SHP77 (cell line): Measurements from ENCODE around the gene EXTL1.

Experiments
- DNase-seq, 2 experiments: peaks; one replicate each; lab custom pipeline; 2025; lab: John Stamatoyannopoulos, UW

Gene EXTL1

DNA sequence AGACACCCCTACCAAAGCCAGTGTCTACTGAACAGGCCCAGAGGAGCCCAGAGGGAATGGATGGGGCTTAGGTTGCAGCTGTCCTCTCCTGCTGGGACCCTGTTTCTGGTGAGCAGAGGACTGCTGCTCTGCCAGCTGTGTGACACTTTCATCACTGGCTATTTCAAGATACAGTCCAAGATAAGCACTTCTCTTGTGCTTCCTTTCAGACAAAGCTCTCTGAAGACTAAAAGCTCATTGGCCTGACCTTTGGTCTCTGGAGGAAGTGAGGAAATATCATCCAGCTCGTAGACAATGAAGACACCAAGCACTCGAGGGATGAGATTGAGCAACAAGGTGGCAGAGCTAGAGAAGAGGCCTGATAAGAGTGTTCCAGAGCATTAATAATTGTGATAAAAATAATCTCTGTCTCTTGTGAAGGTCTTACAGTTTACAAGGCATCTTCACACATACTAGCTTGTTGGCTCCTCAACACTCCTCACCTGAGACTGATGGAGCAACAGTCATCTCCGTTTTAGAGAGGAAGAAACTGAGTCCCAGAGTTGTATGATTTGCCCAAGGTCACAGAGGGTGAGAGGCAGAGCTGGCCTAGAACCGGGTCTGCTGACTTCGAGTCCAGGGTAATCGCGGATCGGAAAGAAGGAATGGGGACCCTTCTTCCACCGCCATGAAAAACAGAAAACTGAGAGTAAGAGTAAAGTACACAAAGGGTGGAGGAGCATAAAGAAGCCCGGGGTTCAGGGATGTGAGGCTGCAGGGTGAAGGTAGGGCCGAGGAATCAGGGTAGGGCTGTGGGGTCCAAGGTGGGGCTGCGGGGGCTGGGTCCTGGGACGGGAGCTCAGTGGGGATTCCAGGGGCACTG lies 24.4 kb upstream of the EXTL1 start:
- DNase-seq = no peak

DNA sequence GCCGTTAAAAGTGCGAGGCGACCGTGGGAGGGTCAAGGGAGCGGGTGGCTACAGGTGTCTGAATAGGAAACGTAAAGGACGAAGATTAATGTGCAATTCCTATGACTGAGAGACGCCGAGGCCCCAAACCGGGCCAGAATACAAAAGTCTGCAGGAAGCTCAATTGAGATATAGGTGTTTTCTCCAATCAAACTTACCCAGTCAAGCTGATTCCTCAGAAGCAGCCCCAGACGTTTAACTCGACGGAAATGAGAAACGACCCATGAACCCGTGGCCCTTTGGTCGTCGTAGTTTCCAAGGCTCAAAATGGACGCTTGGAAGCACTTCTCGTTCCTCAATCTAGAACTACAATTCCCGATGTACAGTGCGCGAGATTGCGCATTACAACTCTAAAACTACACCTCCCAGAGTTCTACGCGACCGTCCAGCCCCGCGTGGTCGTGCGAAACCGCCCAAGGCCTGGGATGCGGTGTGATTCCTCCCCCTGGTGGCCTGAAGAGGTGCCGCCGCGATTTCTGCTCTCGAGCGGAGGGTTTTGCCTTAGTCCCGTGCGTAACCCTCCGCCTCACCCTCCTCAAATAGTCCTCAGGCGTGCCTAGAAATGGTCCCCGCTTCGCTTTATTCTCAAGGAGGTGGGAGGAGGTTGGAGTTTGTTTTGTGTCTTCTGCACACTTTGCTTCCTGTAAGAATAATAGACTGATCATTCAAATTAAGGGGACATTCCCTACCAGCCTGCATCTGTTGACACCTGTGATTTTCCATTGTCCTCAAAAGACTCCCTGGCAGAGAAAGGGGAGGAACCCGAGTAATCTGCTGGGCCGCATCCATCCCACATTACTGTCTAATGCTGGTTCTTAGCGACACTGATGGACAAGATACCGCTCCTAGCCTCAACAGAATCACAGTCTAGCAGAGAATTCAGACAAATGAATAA lies 23.5 kb upstream of the EXTL1 start, which contains the start of gene PAFAH2:
PAFAH2 (minus strand) TSS at position 236 of the 934 bp plus-strand sequence. CDS start 7,247 bp downstream, outside the sequence.
- peak; percentile 99 for DNase-seq

DNA sequence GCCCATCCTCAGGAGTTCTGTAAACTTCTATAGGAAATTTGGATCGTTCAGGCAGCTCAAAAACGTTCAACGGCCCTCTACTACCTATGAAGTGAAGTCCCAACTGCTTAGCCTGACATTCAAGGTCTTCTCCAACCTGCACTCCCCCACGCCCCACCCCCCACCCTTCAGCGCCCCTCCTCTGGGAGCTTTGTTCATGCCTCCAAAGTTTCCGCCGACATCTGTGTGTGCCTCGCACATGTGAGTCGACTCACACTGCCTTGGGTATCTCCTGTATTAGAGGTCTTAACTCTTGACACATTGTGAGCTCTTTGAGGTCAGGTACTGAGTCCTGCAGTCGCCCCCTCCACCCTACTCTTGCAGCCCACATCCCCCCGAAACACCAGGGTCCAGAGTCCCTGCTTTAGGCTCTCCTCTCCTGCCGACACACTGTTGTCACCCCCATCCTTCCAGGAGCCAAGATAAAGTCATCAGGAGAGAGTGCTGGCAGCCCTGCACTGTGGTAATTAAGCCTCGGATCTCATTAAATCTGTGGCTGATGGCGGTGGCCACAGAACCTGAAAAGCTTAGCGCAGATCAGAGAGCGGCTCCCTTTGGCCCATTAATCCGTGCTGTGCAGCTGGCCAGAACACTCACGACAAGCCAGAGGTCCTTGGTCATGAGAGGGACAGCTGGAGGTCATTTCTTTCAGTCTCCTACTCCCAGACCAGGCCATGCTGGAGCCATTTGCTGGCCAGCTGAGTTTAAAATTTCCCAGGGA lies 22.4 kb upstream of the EXTL1 start:
- DNase-seq = no peak

DNA sequence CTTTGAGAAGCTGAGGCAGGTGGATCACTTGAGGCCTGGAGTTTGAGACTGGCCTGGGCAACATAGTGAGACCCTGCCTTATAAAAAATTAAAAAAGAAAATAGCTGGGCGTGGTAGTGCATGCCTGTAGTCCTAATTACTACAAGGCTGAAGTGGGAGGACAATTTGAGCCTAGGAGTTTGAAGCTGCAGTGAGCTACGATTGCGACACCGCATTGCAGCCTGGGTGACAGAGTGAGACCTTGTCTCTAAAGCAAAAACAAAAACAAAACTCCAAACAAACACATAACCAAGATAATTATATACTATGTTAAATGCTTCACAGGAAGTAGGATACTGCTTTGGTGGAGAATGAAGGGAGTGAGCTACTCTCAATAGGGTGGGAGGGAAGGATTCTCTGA lies 18.3 kb upstream of the EXTL1 start:
- no peak for DNase-seq

DNA sequence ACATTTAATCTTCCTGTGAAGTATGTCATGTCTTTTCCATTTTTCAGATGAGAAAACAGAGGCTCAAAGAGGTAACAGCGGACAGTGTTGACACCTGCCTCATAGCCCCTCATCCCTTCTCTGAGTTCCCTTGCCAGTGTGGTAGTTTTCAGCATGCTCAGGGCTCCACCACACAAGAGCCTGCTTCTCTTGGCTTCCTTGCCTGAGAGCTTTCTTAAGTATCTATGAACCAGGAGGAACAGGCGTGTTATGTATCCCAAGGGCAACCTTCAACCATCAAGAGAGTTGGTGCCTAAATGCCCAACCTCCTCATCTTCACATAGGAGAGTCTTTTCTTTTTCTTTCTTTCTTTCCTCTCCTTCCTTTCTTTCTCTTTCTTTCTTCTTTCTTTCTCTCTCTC lies 17.8 kb upstream of the EXTL1 start:
- no peak for DNase-seq

DNA sequence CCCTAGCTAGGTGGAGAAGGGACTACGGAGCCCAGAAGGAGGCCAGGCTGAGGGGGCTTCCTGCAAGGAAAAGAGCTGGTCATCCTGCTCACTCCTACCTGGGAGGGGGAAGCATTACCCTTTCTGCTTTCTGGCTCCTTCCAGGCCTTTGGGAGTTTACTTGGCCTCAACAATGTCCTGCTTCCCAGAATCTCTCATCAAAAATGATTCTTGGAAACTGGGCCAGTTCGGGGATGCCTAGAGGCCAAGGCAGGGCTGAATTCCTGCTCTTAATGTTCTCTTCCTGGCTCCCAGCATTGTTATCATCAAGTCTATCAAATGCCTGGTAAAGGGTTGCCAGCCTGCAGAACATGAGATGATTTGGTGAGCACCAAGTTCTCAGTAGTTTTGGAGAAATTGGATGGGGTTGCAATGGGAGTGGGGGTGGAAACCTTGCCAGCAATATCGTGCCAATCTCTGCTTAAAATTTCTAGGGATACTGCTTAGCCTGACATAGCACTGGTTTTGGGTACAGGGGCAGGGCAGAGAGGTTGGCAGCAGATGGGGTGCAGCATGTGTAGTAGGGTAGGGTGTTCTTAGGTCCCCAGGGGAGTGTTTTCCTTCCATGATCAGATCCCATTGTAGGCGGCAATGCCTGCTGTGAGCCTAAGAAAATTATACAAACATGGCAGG lies 16.0 kb upstream of the EXTL1 start:
- DNase-seq = no peak

DNA sequence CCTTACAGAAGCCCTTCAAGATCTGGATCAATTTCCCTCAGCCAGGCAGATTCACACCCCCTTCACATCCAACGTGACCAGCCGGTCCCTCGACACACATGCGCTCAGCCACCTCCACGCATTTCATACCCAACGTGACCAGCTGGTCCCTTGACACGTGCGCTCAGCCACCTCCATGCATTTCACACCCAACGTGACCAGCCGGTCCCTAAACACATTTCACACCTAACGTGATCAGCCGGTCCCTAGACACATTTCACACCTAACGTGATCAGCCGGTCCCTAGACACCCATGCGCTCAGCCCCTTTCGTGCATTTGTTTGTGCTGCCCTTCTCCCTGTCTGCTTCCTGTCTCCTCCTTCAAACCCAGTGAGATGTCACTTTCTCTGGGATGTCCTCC lies 14.9 kb upstream of the EXTL1 start:
- no peak for DNase-seq

DNA sequence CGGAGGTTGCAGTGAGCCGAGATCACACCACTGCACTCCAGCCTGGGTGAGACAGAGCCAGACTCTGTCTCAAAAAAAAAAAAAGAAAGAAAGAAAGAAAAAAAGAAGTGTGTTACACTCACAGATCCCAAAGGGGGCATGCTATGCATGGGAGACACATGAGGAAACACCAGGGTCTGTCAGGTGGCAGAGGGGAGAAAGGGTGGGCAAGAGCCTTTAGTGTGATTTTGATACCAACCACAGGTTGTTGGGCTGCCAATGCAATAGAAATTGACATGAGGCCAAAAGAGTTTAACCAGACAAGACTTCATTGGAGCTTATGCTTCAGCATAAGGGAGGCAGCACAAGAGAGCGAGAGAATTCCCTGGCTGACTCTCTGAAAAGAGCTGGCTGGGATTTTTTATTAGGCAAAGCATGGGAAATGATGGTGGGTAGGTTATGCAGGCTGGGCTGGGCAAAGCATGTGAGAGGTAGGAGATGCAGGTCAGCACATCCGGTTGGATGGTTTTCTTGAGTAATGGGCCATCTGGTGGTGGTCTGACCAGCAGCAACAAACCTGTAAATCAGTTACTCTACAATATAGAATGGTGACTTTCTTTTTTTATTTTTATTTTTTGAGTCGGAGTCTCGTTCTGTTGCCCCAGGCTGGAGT lies 11.7 kb upstream of the EXTL1 start:
- peak in 1 of 2 experiments; percentile 47 for DNase-seq

DNA sequence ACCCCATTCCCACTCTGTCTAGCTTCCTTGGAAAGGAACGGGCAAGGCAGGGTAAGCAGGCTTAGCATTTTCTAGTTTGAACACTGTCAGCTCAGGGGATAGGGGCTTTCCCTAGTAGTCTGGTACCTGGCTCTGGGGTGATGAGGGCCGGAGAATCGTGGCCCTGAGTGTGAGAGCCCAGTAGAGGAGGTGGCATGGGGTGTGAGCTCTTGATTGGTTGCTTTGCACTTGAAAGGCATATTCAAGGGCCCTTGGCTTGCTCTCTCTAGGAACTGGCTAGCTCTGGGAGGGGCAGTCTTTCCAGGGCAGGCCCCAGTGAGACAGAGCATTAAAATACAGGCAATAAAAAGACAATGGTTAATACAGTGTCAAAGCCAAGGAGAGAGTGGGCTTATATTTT lies 10.8 kb upstream of the EXTL1 start:
- no peak for DNase-seq

DNA sequence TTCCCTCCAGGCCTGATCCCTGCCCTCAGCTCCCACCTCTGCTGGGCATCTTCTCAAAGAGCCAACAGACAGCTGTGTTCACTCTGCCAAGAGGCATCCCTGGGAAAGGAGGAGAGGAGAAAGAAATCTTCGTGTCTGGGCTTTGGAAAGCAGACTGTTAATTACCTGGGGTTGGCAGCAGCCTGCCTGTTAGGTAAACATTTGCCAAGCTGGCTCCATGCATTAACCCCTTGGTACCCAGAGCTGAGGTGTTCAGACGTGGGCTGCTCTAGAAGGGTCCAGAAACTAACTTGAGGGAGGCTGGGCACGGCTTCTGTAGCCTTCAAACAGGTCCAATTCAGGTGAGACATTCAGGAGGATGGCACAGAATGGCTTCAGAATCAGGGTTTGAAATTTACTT lies 8.7 kb upstream of the EXTL1 start:
- DNase-seq = no peak

DNA sequence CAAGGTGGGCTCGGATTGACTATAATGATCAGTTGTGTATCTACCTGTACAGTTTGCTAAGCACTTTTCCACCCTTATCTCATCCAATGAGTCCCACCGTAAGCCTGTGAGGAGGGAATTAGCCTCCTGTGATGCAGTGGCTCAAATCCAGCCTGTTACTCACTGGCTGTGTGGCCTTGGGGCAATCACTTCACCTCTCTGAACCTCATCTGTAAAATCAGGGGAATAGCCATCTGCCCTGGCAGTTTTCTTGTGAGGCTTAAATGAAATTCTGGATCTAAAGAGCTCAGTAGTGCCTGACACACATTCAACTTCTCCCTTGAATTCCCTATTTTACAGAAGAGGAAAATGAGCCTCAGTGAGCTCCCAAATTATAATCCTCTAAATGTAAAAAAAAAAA lies 7.4 kb upstream of the EXTL1 start:
- no peak for DNase-seq

DNA sequence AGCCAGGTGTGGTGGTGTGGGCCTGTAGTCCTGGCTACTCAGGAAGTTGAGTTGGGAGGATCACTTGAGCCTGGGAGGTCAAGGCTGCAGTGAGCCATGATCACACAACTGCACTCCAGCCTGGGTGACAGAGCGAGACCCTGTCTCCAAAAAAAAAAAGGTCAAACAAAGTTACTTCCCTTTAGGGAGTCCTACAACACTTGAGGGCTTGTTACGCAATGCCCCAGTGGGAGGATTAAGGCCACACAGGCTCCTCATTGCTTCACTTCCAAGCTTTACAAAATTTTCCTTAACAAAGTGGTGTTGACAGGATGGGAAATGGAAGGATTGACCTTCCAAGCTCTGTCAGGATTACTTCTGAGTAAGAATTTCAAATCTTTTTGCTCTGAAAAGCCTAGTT lies 6.2 kb upstream of the EXTL1 start:
- no peak for DNase-seq

DNA sequence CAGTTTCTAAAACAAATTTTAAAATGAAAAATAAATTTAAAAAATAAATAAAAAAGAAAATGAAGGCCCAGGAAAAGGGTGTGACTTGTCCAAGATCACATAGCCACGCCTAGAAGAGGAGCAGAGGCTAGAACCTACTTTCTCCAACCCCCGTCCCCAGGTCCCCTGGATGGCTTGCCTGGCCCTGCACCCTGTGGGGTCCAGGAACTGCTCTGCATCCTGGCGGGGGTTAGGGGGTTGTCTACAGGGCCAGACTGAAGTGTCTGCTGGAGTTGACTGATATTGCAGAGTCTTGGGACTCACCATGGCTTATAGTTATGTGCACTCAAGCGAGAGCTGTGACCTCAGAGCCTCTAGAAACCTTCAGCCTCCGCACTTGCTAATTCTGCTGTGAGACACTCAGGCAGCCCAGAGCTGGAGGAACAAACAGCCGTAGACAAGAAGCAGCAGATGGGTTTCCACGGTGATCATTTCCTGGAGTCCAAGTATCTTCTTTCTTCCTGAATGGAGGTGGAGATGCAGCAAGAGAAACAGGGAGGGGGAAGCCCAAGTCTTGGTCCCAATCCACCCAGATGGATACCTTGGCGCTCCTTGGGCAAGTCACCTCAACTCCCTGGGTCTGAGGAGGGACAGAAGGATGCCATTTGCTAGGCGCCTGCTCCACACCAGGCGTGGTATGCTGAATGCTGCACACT lies 5.2 kb upstream of the EXTL1 start:
- no peak for DNase-seq

DNA sequence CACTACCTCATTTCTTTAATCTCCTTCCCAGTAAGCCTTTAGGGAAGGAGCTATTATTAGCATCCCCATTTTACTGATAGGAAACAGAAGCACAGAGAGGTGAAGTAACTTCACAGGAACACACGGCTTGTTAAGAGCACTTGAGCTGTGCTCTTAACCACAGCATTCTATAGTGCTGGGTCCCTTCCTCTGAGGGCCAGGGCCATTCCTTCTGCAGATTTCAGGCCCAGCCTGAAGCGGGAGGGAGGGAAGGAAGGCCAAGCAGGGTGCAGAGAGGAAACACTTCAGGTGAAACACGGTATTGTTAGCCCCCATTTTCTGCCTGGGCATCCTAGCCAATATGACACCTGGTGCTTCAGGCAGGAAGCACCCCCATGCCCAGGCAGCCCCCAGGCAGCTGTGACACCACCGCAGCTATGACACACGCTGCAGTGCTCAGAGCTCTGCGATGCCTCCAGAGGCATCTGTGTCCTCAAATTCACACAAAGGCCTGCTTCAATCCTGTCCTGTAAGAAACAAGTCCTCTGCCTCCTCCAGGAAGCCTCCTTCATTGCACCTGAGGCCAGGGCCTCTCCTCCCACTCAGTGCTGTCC lies 4.5 kb upstream of the EXTL1 start:
- no peak for DNase-seq

DNA sequence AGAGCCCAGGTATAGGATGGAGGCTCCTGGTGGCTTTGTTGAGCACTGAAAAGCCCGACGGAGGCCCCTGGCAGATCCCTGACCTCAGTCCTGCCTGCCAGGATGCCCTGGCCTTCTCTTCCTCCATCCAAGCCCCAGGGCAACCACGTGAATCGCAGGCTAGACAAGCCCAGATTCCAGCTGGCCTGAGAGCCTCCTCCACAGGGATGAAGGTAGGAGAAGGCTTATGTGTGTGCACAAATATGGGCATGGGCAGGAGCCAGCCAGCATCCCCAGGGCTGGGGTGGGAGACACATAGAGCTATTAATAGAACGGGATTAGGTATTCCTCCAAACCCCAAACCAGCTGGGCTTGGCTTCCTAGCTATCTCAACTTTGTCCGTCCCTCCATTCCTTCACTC lies 4.0 kb upstream of the EXTL1 start:
- DNase-seq = no peak

DNA sequence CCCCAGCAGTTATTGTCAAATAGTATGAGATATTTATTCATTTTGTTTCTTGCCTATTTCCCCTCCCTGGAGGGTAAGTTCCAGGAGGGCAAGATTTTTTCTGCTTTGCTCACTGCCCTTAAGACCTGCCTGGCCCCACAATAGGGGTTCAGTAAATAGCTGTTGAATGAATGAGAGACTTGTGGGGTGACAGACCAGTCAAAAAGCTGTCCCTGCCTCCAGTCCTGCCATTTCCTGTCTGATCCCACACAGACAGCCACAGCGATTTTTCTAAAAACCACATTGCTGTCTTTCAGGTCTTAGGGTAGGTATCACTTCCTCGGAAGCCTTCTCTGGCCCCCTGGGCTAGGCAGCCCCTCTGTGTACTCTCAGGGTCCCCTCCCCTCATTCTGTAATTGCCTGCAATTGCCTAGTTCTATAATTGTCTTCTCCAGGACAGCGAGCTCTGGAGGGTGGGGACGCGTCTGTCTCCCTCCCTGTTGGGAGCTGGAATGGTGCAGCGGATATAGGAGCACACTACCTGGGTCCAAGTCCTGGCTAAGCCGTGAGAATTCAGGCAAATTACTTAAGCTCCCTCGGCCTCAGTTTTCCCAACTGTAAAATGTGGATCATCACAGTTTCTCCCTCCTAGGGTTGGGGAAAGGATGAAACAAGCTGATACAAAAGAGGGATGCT lies 1.8 kb upstream of the EXTL1 start:
- no peak for DNase-seq

DNA sequence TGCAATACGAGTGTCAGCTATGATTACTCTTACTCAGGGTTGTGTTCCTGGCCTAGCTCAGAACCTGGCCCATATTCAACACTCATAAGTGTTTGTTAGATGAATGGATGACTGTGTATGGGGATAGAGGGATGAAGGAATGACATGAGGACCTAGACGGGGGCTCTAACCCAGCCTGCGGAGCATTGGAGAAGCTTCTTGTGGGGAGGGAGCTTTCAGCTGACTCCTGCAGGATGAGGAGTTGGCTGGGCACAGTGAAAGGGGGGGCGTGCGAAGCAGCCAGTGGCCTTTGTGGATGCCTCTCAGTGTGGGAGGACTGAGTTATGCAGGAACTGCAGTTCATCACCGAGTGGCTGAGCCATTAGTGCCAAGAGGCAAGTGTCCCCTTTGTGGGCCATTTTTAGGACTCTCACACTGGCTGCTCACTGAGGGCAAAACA lies 1.2 kb upstream of the EXTL1 start:
- DNase-seq = no peak

DNA sequence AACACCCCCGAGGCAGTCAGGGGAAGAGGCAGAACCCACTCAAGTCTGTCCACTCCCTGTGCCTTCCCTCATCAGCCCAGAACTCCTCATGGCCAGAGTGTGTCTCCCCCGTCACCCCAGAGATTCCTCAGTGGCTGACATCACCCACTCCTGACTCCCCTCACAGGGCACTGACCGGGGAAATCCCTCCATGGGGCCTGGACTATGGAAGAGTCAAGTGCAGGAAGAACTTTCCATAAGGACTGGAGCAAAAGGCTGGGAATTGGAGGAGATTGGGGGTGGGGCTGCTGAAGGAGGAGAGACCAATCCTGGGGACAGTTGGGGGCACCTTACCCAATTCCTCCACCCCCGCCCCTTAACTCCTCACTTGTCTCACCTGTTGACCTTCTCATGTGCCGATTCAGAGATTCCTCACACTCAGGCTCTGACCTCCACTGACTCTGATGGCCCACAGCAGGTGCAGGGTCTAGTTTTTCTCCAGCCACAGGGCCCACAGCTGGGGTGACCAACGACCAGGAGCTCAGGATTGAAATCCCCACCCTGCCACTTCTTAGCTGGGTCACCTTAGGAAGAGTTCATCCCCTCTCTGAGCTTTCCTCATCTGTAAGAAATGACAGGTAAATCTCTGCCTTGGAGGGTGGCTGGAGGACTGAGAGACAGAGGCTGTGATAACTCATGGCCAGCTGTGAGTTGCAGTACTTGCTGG lies 481 bp upstream of the EXTL1 start:
- DNase-seq = no peak

DNA sequence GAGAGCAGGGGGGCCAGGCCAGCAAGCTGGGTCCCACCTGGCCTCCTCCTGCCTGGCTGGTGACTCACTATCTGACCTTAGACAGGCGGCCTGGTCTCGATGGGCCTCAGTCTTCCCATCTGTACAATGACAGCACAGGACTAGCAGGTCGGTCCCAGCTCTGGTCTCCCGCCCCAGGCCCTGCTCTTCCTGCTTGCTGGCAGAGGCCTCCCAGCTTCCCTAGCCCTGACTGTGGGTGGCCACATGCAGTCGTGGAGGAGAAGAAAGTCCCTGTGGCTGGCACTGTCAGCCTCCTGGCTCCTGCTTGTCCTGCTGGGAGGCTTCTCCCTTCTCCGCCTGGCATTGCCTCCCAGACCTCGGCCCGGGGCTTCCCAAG lies 817 bp downstream of the EXTL1 start:
- DNase-seq = no peak
